ENCODE results near the gene ZNF45. TPM values are rescaled to one million over a fixed set of nuclear protein-coding genes. Genes with fewer than 3 reads are reported as not detected.
"Not testable (repeated sequence)": the region's sequence is repeated elsewhere in the genome, so short reads cannot be mapped to it uniquely, and the experiment has no call there.

Gene ZNF45
- total and polyA plus RNA-seq, 10 donors: 3.9 to 24.5 (median 14.7) TPM

DNA sequence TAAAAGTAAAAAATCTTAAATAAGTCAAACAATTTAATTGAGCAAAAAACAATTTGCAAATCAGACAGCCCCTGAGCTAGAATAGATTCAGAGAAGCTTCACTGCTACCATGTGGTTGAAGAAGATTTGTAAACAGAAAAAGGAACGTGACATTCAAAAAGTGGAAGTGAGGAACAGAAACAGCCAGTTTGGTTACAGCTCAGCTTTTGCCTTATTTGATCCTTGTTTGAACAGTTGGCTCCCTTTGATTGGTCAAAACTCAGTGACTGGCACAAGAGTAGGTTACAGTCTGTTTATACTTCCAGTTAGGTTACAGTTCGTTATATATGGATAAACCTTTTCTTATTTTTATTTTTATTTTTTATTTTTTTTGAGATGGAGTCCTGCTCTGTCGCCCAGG lies 21.7 kb upstream of the ZNF45 start:
- TF ChIP-seq POLR2AphosphoS5 (IDR thresholded peaks at IDR 0.05) (no peak), POLR2A (IDR thresholded peaks at IDR 0.05) (no peak)
- TF ChIP-seq, protein P1, sequence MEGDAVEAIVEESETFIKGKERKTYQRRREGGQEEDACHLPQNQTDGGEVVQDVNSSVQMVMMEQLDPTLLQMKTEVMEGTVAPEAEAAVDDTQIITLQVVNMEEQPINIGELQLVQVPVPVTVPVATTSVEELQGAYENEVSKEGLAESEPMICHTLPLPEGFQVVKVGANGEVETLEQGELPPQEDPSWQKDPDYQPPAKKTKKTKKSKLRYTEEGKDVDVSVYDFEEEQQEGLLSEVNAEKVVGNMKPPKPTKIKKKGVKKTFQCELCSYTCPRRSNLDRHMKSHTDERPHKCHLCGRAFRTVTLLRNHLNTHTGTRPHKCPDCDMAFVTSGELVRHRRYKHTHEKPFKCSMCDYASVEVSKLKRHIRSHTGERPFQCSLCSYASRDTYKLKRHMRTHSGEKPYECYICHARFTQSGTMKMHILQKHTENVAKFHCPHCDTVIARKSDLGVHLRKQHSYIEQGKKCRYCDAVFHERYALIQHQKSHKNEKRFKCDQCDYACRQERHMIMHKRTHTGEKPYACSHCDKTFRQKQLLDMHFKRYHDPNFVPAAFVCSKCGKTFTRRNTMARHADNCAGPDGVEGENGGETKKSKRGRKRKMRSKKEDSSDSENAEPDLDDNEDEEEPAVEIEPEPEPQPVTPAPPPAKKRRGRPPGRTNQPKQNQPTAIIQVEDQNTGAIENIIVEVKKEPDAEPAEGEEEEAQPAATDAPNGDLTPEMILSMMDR (IDR thresholded peaks at IDR 0.05 in 8 of 11, conservative IDR thresholded peaks at IDR 0.05 in 3 of 11): no peak
- peaks cover 19 to 99% (median 85%) of the 10 kb centered on the region in 8 donors for H3K9me3 ChIP-seq

DNA sequence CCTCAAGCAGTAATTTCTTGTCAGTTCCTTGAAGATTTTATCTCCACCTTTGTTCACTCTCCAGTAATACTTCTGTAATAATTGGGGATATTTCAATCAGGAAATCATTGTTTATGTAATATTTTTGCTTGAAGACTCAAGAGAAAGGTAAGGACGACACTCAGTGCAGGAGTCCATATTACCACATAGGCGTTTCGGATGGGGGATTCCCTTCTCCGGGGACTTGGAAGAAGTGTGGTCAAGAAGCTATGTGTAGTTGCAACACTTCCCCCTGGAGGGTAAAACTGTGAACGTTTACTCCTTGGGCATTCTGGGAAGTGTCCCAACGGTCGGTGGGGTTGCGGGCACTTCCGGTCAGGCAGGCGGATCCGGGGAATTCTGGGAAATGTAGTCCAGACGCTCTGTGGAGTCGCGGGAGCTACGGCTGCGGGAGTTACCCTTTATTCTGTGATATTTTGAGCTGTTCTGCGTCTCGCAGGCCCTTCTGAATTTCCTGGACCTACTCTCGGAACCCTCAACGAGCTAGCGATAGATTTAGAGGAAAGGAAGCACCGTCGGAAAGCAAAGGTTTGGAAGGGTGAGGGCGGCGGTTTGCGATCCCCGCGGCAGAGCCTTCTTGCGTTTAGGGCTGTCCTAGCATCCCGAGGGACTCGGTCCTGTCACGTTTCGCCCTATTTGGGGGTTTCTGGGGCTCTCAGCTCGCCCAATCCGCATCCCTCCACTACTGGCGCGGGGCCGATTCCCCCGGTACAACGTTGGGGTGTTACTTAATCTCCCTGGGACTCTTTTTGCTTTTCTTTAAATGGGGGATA lies 16.0 kb upstream of the ZNF45 start, which contains the start of gene ZNF221:
Gene ZNF221 (plus strand): TSS at position 395 of the 812 bp plus-strand sequence. CDS start 11,499 bp downstream, outside the sequence.
- peaks cover 0 to 26% (median 5%) of the 10 kb centered on the region in 6 donors for H3K36me3 ChIP-seq
- TF ChIP-seq, protein P1 (IDR thresholded peaks at IDR 0.05 in 8 of 11, conservative IDR thresholded peaks at IDR 0.05 in 3 of 11): peak in 9 of 11 experiments; percentile 14 to 66 (median 50)
- TF ChIP-seq POLR2A (IDR thresholded peaks at IDR 0.05) (no peak), POLR2AphosphoS5 (IDR thresholded peaks at IDR 0.05) (peak in 2 of 3 donors; percentile 85 to 92)
- peaks cover 2 to 85% (median 61%) of the 10 kb centered on the region in 8 donors for H3K9me3 ChIP-seq
- intact Hi-C loops (cut with DNase I; ENCODE audit: low total_unique reads): no loop called here
- WGBS, 5 donors: 0 to 3% (median 1%) methylated on average over 40 of the region's 40 CpGs
- peak; percentile 90 for DNase-seq
- peak within 1 kb of the TSS; percentile 17 to 79 (median 69) for H3K27ac ChIP-seq
- H3K27me3 ChIP-seq (replicated peaks in 1 of 7): peaks cover 0 to 6% (median 0%) of the 10 kb centered on the region in 7 donors
- peak within 1 kb of the TSS; percentile 51 to 83 (median 69) for H3K4me3 ChIP-seq
- peaks cover 0 to 8% (median 2%) of the 10 kb centered on the region in 6 donors for H3K4me1 ChIP-seq

More for the DNA sequence above, 21.7 kb upstream of the ZNF45 start:
- H3K27ac ChIP-seq: no peak overlapping the region
- H3K36me3 ChIP-seq: peaks cover 0 to 65% (median 13%) of the 10 kb centered on the region in 6 donors
- DNase-seq: no peak
- H3K4me3 ChIP-seq: no peak overlapping the region
- no peaks in the 10 kb centered on the region for H3K27me3 ChIP-seq (replicated peaks in 1 of 7)
- intact Hi-C loops (cut with DNase I; ENCODE audit: low total_unique reads): no loop called here
- WGBS, 5 donors: 71 to 82% (median 76%) methylated on average over 3 of the region's 3 CpGs
- peaks cover 0 to 4% (median 0%) of the 10 kb centered on the region in 6 donors for H3K4me1 ChIP-seq

DNA sequence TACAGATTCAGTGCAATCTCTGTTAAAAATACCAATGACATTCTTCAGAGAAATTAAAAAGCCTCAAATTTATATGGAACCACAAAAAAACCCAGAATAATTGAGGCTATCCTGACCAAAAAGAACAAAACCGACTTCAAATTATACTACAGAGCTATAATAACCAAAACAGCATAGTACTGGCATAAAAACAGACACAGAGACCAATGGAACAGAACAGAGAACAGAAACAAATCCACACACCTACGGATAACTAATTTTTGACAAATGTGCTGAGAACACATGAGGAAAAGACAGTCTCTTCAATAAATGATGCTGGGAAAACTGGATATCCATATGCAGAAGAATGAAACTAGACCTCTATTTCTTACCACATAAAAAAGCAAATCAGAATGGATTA lies 14.7 kb upstream of the ZNF45 start:
- H3K4me1 ChIP-seq; DNase-seq; H3K4me3 ChIP-seq; intact Hi-C loops (cut with DNase I; ENCODE audit: low total_unique reads); H3K27ac ChIP-seq: not testable (repeated sequence)
- peaks cover 0 to 13% (median 0%) of the 10 kb centered on the region in 6 donors for H3K36me3 ChIP-seq
- H3K9me3 ChIP-seq: peaks cover 2 to 83% (median 52%) of the 10 kb centered on the region in 8 donors
- H3K27me3 ChIP-seq (replicated peaks in 1 of 7): peaks cover 0 to 13% (median 0%) of the 10 kb centered on the region in 7 donors
- 86 to 93% (median 89%) methylated on average over 2 of the region's 2 CpGs for WGBS, 5 donors

- H3K36me3 ChIP-seq; H3K27ac ChIP-seq; H3K4me3 ChIP-seq; H3K4me1 ChIP-seq; intact Hi-C loops (cut with DNase I; ENCODE audit: low total_unique reads); DNase-seq: not testable (repeated sequence)
- Histone ChIP-seq H3K27me3 (replicated peaks in 1 of 7) (peaks cover 0 to 16% (median 0%) of the 10 kb centered on the region in 7 donors), H3K9me3 (peaks cover 2 to 67% (median 40%) of the 10 kb centered on the region in 8 donors)
- WGBS, 5 donors: 0% methylated on average over 1 of the region's 1 CpG
These were observed 12.3 kb upstream of the ZNF45 start for GRCh38 chr19:43947412-43947811.

DNA sequence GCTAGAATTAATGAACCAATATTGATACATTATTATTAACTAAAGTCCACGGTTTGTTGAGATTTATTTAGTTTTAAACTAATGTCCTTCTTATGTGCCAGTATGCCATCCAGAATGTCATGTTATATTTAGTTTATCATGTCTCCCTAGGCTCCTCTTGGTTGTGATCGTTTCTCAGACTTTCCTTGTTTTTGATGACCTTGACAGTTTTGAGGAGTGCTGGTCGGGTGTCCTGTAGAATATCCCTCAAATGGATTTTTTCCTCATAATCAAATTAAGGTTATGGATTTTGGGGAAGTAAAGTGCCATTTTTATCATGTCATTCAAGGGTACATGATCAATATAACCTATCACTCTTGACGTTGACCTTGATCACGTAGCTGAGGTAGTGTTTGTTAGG lies 6.1 kb upstream of the ZNF45 start:
- H3K27ac ChIP-seq: no peak overlapping the region
- intact Hi-C loops (cut with DNase I; ENCODE audit: low total_unique reads): no loop called here
- 54 to 75% (median 62%) methylated on average over 5 of the region's 5 CpGs for WGBS, 5 donors
- H3K4me3 ChIP-seq: no peak overlapping the region
- no peaks in the 10 kb centered on the region for H3K36me3 ChIP-seq
- TF ChIP-seq, protein P1 (IDR thresholded peaks at IDR 0.05 in 8 of 11, conservative IDR thresholded peaks at IDR 0.05 in 3 of 11): no peak
- no peak for TF ChIP-seq POLR2AphosphoS5 (IDR thresholded peaks at IDR 0.05)
- TF ChIP-seq POLR2A (IDR thresholded peaks at IDR 0.05): no peak
- H3K4me1 ChIP-seq: peaks cover 0 to under 1% (median 0%) of the 10 kb centered on the region in 6 donors
- H3K27me3 ChIP-seq (replicated peaks in 1 of 7): peaks cover 0 to 10% (median 0%) of the 10 kb centered on the region in 7 donors
- peaks cover 0 to 47% (median 22%) of the 10 kb centered on the region in 8 donors for H3K9me3 ChIP-seq
- DNase-seq: no peak

Data from spleen (tissue), 11 donors.